Muscle layer of colon (tissue), 2 donors: ENCODE results near the gene RNFT2.

Source experiments
- H3K27ac ChIP-seq: one replicate; pipeline ENCODE4 v1.7.0; 2013; ENCODE audit warnings: low read depth, mild to moderate bottlenecking, low read length, moderate library complexity
- H3K27me3 ChIP-seq, 2 donors: one replicate each; pipeline ENCODE4 v1.7.0; 2013; ENCODE audit warnings: low read length in 2 of 2, mild to moderate bottlenecking in 2 of 2; ENCODE audit not compliant: insufficient read depth in 2 of 2, control insufficient read depth in 1 of 2
- H3K36me3 ChIP-seq: one replicate; pipeline ENCODE4 v1.7.0; 2013; ENCODE audit warnings: mild to moderate bottlenecking, low read length; ENCODE audit not compliant: insufficient read depth
- H3K4me1 ChIP-seq: one replicate; pipeline ENCODE4 v1.7.0; 2013; ENCODE audit warnings: mild to moderate bottlenecking, low read length; ENCODE audit not compliant: insufficient read depth
- H3K4me3 ChIP-seq, 2 donors: one replicate each; pipeline ENCODE4 v1.7.0; 2013; ENCODE audit warnings: low read length in 2 of 2, low read depth in 1 of 2, mild to moderate bottlenecking in 1 of 2, moderate library complexity in 1 of 2
- H3K9ac ChIP-seq: one replicate; pipeline ENCODE4 v1.7.0; 2013; ENCODE audit warnings: low read length
- H3K9me3 ChIP-seq: one replicate; pipeline ENCODE4 v1.7.0; 2013; ENCODE audit warnings: mild to moderate bottlenecking, low read length
- donor health status: abdominal sarcoma.
- donor health status: Adenocarcinoma of cecum.

Gene RNFT2

DNA sequence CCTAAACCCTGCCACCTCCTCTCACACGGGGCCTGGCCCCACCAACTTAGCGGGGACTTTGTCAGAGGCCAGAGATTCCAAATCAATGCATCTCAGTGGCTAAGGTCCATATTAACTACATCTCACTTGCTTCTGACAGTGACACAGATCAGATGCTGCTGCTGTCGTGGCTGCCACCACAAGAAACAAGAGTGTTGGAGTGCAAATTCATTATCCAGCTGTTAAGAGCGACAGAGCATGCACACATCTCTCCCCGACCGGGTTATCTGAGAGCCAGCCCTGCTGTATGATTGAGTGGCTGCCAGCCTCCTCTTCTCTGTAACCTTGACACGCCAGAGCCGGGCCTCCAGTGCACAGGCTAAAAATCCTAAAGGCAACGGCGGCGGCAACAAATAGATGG is 40.4 kb upstream of the RNFT2 start:
- no peaks in the 10 kb centered on the region for H3K36me3 ChIP-seq
- peaks cover 4 to 14% of the 10 kb centered on the region in 2 donors for H3K27me3 ChIP-seq
- H3K27ac ChIP-seq, result no peak overlapping the region
- no peaks in the 10 kb centered on the region for H3K4me1 ChIP-seq
- H3K4me3 ChIP-seq, result no peak overlapping the region
- no peak overlapping the region for H3K9ac ChIP-seq
- no peaks in the 10 kb centered on the region for H3K9me3 ChIP-seq

- no peak overlapping the region for H3K4me3 ChIP-seq
- H3K36me3 ChIP-seq, result no peaks in the 10 kb centered on the region
- peaks cover 4 to 10% of the 10 kb centered on the region in 2 donors for H3K27me3 ChIP-seq
- no peak overlapping the region for H3K9ac ChIP-seq
- no peaks in the 10 kb centered on the region for H3K4me1 ChIP-seq
- H3K9me3 ChIP-seq, result no peaks in the 10 kb centered on the region
- H3K27ac ChIP-seq, result no peak overlapping the region
Measured at GRCh38 chr12:116698116-116698515, 40.0 kb upstream of the RNFT2 start.

DNA sequence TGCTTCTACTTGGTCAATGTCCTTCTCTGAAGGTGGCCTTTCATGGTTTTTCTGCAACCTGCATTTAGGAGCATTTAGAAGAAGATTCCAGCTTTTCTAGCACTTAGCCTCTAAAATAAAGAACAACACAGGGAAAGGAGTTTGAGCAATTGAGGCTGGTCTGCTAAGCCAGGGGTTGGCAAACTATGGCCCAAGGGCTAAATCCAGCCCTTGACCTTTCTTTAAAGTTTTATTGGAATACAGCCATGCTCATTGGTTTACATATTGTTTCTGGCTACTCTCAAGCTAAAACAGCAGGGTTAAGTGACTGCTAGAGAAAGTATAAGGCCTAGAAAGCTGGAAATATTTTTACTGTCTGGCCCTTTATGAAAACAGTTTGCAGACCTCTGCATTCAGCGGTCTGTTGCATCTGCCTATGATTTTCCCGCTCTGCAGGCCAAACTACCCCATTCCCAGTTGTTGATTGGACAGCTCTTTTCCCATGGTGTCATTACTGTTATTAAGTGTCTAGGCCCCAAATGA is 39.5 kb upstream of the RNFT2 start:
- Histone ChIP-seq H3K27me3 (peaks cover 4 to 5% of the 10 kb centered on the region in 2 donors), H3K4me1 (no peaks in the 10 kb centered on the region), H3K36me3 (no peaks in the 10 kb centered on the region), H3K27ac (no peak overlapping the region), H3K9ac (no peak overlapping the region), H3K4me3 (no peak overlapping the region), H3K9me3 (no peaks in the 10 kb centered on the region)

DNA sequence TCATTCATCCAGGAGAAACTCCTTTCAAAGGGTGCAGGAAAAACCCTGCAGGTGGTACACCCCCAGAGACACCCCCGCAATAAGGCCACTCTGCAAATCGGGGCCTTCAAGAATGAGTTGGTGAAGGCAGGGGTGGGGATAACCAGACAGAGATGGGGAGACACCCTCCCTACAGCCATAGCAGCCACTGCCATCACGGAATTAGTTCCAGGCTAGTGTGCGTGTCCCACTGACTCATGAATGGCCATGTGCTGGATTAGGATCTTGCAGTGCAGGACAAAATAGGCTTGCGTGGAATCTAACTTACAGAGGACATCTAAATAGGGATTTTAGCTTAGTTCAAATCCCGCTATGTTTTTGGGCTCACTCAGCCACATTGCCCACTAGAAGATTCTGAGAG is 38.0 kb upstream of the RNFT2 start:
- Histone ChIP-seq H3K27me3 (no peaks in the 10 kb centered on the region), H3K4me1 (no peaks in the 10 kb centered on the region), H3K9me3 (no peaks in the 10 kb centered on the region), H3K36me3 (no peaks in the 10 kb centered on the region), H3K9ac (no peak overlapping the region), H3K27ac (no peak overlapping the region), H3K4me3 (no peak overlapping the region)

DNA sequence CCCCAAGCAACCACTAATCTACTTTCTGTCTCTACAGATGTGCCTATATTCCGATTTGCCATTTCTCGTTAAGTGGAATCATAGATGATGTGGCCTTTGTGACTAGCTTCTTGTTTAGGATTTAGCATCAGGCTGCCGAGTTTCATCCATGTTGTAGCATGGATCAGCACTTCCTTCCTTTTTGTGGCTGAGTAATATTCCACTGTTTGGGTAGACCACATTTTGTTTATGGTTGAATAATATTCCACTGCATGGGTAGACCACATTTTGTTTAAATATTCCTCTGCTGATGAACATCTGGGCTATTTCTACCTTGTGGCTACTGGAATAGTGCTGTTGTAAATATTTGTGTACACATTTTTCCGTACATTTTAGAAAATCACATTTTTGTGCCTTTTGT is 36.7 kb upstream of the RNFT2 start:
- Histone ChIP-seq H3K9ac (no peak overlapping the region), H3K36me3 (no peaks in the 10 kb centered on the region), H3K9me3 (no peaks in the 10 kb centered on the region), H3K27me3 (no peaks in the 10 kb centered on the region), H3K27ac (no peak overlapping the region), H3K4me1 (no peaks in the 10 kb centered on the region), H3K4me3 (no peak overlapping the region)

- no peak overlapping the region for H3K9ac ChIP-seq
- H3K27me3 ChIP-seq, result no peaks in the 10 kb centered on the region
- no peaks in the 10 kb centered on the region for H3K9me3 ChIP-seq
- H3K36me3 ChIP-seq, result no peaks in the 10 kb centered on the region
- peaks cover under 1% of the 10 kb centered on the region for H3K4me1 ChIP-seq
- no peak overlapping the region for H3K4me3 ChIP-seq
- no peak overlapping the region for H3K27ac ChIP-seq
Measured at GRCh38 chr12:116703214-116703795, 34.8 kb upstream of the RNFT2 start.

DNA sequence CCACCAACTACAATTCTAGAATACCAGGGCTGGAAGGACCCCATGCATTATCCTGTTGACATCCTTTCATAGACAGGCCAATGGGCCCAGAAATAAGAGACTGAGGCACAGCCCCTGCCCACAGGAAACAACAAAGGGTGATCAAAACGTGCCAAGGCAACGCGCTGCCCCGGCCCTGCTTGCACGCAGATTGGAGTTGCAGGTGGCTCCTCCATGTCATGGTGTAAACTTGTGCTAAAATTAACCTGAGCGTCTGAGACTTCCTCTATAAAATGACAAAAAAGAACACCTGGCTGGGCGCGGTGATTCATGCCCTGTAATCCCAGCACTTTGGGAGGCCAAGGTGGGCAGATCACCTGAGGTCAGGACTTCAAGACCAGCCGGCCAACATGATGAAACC is 30.4 kb upstream of the RNFT2 start:
- Histone ChIP-seq H3K9ac (no peak overlapping the region), H3K36me3 (peaks cover 5% of the 10 kb centered on the region), H3K27ac (no peak overlapping the region), H3K9me3 (no peaks in the 10 kb centered on the region), H3K4me3 (no peak overlapping the region), H3K4me1 (peaks cover 13% of the 10 kb centered on the region), H3K27me3 (no peaks in the 10 kb centered on the region)

DNA sequence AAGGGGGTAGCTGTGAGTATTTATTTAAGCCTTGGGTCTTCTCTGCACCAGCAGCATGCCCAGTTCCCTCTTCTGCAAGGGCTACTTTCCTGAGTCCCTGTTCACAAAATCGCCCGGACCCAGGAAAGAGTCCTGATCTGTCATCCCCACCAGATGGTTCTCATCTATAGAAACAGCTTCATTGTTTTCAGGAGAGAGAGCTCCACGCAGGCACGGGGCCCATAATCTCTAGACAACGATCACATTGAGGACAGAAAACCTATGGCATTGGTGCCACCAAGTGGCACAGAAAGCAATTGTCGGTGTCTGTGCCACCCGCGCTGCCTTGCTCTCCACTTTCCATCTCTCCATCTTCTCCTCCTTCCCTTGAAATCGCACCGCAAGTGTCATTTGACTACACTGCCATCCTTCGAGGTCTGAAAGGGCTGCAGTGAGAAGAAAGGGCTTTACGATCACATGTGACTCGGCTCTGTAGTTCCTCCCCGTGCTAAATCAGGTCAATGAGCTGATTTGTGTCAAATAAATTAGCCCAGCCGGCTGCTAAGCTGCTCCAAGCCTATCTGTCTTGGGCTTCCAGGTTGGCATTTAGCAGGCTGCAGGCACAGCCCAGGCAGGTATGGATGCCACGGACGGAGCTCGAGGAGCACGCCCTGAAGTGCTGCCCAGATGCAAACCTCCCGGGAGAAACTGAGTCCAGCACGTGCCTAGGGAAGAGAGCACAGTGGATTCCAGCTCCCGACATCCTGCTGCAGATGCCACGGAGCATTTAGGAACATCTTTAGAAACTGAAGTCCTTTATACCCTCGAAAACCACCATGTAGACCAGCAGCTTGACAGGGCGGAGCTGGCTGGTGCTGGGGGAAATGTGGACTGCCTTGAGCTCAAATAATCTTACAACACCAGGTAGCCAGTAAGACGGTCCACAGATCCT is 29.0 kb upstream of the RNFT2 start:
- no peaks in the 10 kb centered on the region for H3K27me3 ChIP-seq
- no peaks in the 10 kb centered on the region for H3K9me3 ChIP-seq
- H3K27ac ChIP-seq, result no peak overlapping the region
- H3K4me1 ChIP-seq, result peaks cover 13% of the 10 kb centered on the region
- H3K36me3 ChIP-seq, result peaks cover 6% of the 10 kb centered on the region
- H3K4me3 ChIP-seq, result peak overlapping the region in 1 of 2 donors; percentile 42
- H3K9ac ChIP-seq, result no peak overlapping the region

- H3K27me3 ChIP-seq, result no peaks in the 10 kb centered on the region
- no peak overlapping the region for H3K9ac ChIP-seq
- peaks cover 6% of the 10 kb centered on the region for H3K36me3 ChIP-seq
- peaks cover 13% of the 10 kb centered on the region for H3K4me1 ChIP-seq
- no peak overlapping the region for H3K4me3 ChIP-seq
- no peaks in the 10 kb centered on the region for H3K9me3 ChIP-seq
- no peak overlapping the region for H3K27ac ChIP-seq
Measured at GRCh38 chr12:116709768-116710167, 28.3 kb upstream of the RNFT2 start.

DNA sequence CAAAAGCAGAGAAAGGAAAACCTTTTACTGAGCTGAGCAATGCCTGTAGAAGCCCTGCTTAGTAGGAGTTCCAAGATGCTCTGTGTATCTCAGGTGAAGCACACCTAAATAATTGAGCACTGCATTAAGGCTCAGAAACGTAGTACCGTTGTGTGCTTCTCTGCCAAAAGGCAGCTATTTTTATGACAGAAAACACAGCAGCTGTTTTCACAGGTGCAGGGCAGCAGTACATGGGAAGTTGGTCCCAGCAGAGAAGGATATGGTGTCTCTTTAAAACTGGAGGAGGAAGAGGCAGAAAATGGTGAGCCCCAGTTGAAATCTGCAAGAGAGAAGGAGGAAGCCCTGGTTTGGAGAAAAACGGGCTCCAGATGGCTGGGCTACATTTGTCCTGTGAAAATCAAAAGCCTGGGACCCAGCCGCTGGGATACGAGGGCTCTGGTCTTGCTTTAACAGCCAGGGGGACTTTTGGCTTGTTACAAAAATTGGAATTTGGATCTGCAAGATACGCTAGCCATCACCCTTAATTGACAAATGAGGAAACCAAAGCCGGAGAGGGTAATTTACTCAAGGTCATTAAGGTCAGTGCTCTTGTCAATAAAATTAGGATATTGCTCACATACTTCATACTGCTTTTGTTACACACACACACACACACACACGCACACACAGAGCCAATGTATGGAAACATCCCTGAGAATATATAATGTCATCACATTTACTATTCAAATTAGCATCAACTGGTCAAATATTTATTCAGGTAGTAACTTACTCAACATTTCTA is 27.6 kb upstream of the RNFT2 start:
- no peaks in the 10 kb centered on the region for H3K27me3 ChIP-seq
- H3K4me1 ChIP-seq, result peaks cover 13% of the 10 kb centered on the region
- no peak overlapping the region for H3K9ac ChIP-seq
- H3K36me3 ChIP-seq, result peaks cover 6% of the 10 kb centered on the region
- H3K27ac ChIP-seq, result no peak overlapping the region
- H3K9me3 ChIP-seq, result no peaks in the 10 kb centered on the region
- no peak overlapping the region for H3K4me3 ChIP-seq
